ENCODE measurements around the gene COPG2. TPM values are rescaled to one million over a fixed set of nuclear protein-coding genes. Genes with fewer than 3 reads are reported as not detected.

COPG2 gene
- total RNA-seq, 1 experiment from 2014 or later = 50.9 TPM

DNA sequence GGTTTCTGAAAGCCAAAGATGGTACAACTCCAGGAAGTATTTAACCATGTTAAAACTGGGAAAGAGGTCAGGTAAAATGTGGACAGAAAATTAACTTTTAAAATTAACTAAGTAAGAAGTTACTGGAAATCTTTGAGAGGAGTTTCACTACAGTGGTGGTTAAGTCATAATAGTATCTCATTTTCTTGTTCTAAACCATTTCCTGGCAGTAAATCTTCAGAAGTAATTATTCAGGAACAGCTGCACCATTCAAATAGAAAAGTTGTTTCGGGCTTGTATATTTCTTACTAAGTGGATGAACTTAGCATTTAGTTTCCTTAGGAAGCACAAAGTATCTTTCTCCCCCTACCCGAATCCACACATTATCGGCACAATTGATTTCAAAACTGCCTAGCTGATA is 27.1 kb downstream of the COPG2 start:
- H3K4me3 Mint-ChIP-seq = no peak overlapping the region
- POLR2A ChIA-PET = no interaction called here
- CTCF ChIA-PET = no interaction called here
- peaks cover 27% of the 10 kb centered on the region for H3K9me3 Mint-ChIP-seq
- no peak for TF ChIP-seq SOX15 (CRISPR knock-in tag; IDR thresholded peaks at IDR 0.05)
- TF ChIP-seq ZNF121 (CRISPR knock-in tag; IDR thresholded peaks at IDR 0.05) = no peak
- TF ChIP-seq, protein P1, sequence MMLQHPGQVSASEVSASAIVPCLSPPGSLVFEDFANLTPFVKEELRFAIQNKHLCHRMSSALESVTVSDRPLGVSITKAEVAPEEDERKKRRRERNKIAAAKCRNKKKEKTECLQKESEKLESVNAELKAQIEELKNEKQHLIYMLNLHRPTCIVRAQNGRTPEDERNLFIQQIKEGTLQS (CRISPR knock-in tag; conservative IDR thresholded peaks at IDR 0.05) = no peak
- TF ChIP-seq, protein P2, sequence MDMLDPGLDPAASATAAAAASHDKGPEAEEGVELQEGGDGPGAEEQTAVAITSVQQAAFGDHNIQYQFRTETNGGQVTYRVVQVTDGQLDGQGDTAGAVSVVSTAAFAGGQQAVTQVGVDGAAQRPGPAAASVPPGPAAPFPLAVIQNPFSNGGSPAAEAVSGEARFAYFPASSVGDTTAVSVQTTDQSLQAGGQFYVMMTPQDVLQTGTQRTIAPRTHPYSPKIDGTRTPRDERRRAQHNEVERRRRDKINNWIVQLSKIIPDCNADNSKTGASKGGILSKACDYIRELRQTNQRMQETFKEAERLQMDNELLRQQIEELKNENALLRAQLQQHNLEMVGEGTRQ (CRISPR knock-in tag; IDR thresholded peaks at IDR 0.05) = no peak
- no peak for TF ChIP-seq OVOL2 (CRISPR knock-in tag; IDR thresholded peaks at IDR 0.05; ENCODE audit: borderline replicate concordance)
- H3K4me1 Mint-ChIP-seq = no peaks in the 10 kb centered on the region
- no peaks in the 10 kb centered on the region; the same call in 1 of the 2 replicates for H3K27me3 Mint-ChIP-seq (ENCODE audit: low read depth)
- no peak overlapping the region for H3K27ac Mint-ChIP-seq
- no peak for ATAC-seq
- H3K36me3 Mint-ChIP-seq = peaks cover 59% of the 10 kb centered on the region
- no peak for DNase-seq (ENCODE audit: low spot score)

DNA sequence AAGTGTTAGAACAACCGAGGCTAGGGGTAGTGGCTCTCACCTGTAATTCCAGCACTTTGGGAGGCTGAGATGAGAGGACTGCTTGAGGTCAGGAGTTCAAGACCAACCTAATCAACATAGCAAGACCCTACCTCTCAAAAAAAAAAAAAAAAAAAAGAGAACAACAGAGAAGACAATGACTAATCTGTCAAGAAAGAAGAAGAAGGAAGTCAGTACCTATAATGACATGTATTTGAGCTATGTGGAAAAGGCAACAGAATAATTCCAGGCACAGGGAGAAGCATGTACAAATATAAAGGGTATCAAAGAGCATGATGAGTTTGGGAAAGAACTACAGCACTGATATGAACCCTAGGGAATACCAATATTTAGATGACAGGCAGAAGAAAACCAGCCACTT is 27.5 kb downstream of the COPG2 start:
- ChIA-PET CTCF (no interaction called here), POLR2A (no interaction called here)
- no peak overlapping the region for H3K27ac Mint-ChIP-seq
- TF ChIP-seq FOXP1 (CRISPR knock-in tag; IDR thresholded peaks at IDR 0.05; ENCODE audit: borderline replicate concordance) (no peak), RELA (CRISPR knock-in tag; IDR thresholded peaks at IDR 0.05; ENCODE audit: borderline replicate concordance) (no peak), NFE2L1 (CRISPR knock-in tag; IDR thresholded peaks at IDR 0.05) (no peak), ESRRA (CRISPR knock-in tag; IDR thresholded peaks at IDR 0.05; ENCODE audit: borderline replicate concordance) (no peak), ATF1 (CRISPR knock-in tag; IDR thresholded peaks at IDR 0.05) (no peak), GABPB1 (CRISPR knock-in tag; IDR thresholded peaks at IDR 0.05) (no peak)
- TF ChIP-seq, protein P3, sequence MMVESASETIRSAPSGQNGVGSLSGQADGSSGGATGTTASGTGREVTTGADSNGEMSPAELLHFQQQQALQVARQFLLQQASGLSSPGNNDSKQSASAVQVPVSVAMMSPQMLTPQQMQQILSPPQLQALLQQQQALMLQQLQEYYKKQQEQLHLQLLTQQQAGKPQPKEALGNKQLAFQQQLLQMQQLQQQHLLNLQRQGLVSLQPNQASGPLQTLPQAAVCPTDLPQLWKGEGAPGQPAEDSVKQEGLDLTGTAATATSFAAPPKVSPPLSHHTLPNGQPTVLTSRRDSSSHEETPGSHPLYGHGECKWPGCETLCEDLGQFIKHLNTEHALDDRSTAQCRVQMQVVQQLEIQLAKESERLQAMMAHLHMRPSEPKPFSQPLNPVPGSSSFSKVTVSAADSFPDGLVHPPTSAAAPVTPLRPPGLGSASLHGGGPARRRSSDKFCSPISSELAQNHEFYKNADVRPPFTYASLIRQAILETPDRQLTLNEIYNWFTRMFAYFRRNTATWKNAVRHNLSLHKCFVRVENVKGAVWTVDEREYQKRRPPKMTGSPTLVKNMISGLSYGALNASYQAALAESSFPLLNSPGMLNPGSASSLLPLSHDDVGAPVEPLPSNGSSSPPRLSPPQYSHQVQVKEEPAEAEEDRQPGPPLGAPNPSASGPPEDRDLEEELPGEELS (CRISPR knock-in tag; IDR thresholded peaks at IDR 0.05) = no peak
- TF ChIP-seq, protein P4, sequence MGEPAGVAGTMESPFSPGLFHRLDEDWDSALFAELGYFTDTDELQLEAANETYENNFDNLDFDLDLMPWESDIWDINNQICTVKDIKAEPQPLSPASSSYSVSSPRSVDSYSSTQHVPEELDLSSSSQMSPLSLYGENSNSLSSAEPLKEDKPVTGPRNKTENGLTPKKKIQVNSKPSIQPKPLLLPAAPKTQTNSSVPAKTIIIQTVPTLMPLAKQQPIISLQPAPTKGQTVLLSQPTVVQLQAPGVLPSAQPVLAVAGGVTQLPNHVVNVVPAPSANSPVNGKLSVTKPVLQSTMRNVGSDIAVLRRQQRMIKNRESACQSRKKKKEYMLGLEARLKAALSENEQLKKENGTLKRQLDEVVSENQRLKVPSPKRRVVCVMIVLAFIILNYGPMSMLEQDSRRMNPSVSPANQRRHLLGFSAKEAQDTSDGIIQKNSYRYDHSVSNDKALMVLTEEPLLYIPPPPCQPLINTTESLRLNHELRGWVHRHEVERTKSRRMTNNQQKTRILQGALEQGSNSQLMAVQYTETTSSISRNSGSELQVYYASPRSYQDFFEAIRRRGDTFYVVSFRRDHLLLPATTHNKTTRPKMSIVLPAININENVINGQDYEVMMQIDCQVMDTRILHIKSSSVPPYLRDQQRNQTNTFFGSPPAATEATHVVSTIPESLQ (CRISPR knock-in tag; IDR thresholded peaks at IDR 0.05) = no peak
- TF ChIP-seq, protein P5, sequence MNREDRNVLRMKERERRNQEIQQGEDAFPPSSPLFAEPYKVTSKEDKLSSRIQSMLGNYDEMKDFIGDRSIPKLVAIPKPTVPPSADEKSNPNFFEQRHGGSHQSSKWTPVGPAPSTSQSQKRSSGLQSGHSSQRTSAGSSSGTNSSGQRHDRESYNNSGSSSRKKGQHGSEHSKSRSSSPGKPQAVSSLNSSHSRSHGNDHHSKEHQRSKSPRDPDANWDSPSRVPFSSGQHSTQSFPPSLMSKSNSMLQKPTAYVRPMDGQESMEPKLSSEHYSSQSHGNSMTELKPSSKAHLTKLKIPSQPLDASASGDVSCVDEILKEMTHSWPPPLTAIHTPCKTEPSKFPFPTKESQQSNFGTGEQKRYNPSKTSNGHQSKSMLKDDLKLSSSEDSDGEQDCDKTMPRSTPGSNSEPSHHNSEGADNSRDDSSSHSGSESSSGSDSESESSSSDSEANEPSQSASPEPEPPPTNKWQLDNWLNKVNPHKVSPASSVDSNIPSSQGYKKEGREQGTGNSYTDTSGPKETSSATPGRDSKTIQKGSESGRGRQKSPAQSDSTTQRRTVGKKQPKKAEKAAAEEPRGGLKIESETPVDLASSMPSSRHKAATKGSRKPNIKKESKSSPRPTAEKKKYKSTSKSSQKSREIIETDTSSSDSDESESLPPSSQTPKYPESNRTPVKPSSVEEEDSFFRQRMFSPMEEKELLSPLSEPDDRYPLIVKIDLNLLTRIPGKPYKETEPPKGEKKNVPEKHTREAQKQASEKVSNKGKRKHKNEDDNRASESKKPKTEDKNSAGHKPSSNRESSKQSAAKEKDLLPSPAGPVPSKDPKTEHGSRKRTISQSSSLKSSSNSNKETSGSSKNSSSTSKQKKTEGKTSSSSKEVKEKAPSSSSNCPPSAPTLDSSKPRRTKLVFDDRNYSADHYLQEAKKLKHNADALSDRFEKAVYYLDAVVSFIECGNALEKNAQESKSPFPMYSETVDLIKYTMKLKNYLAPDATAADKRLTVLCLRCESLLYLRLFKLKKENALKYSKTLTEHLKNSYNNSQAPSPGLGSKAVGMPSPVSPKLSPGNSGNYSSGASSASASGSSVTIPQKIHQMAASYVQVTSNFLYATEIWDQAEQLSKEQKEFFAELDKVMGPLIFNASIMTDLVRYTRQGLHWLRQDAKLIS (CRISPR knock-in tag; IDR thresholded peaks at IDR 0.05; ENCODE audit: borderline replicate concordance) = no peak
- TF ChIP-seq, protein P6, sequence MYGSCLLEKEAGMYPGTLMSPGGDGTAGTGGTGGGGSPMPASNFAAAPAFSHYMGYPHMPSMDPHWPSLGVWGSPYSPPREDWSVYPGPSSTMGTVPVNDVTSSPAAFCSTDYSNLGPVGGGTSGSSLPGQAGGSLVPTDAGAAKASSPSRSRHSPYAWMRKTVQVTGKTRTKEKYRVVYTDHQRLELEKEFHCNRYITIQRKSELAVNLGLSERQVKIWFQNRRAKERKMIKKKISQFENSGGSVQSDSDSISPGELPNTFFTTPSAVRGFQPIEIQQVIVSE (CRISPR knock-in tag; IDR thresholded peaks at IDR 0.05; ENCODE audit: borderline replicate concordance) = no peak
- TF ChIP-seq, protein P7, sequence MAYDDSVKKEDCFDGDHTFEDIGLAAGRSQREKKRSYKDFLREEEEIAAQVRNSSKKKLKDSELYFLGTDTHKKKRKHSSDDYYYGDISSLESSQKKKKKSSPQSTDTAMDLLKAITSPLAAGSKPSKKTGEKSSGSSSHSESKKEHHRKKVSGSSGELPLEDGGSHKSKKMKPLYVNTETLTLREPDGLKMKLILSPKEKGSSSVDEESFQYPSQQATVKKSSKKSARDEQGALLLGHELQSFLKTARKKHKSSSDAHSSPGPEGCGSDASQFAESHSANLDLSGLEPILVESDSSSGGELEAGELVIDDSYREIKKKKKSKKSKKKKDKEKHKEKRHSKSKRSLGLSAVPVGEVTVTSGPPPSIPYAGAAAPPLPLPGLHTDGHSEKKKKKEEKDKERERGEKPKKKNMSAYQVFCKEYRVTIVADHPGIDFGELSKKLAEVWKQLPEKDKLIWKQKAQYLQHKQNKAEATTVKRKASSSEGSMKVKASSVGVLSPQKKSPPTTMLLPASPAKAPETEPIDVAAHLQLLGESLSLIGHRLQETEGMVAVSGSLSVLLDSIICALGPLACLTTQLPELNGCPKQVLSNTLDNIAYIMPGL (CRISPR knock-in tag; IDR thresholded peaks at IDR 0.05) = no peak
- H3K27me3 Mint-ChIP-seq (ENCODE audit: low read depth) = no peaks in the 10 kb centered on the region; the same call in 1 of the 2 replicates
- H3K4me3 Mint-ChIP-seq = no peak overlapping the region
- H3K4me1 Mint-ChIP-seq = no peaks in the 10 kb centered on the region
- ATAC-seq (no peak), DNase-seq (ENCODE audit: low spot score) (no peak)
- peaks cover 58% of the 10 kb centered on the region for H3K36me3 Mint-ChIP-seq
- H3K9me3 Mint-ChIP-seq = peaks cover 32% of the 10 kb centered on the region
